WTC11 (cell line): Measurements from ENCODE around the gene TESK2. TPM values are rescaled to one million over a fixed set of nuclear protein-coding genes. Genes with fewer than 3 reads are reported as not detected.
"Not testable (repeated sequence)": the region's sequence is repeated elsewhere in the genome, so short reads cannot be mapped to it uniquely, and the experiment has no call there.

Experiments used
- ATAC-seq: fragments of 200-7000 bp; cut with Tn5 transposase; 2 replicates; pipeline ENCODE4 v1.10.0; 2021; ENCODE audit warnings: mild to moderate bottlenecking, moderate library complexity
- CTCF ChIA-PET: fragments of 300-600 bp; sonication (Branson Sonifier 250); formaldehyde crosslinking; loops from one replicate; lab custom pipeline; 2021; ENCODE audit warnings: antibody characterized with exemption; lab: Charles Lee
- POLR2A ChIA-PET: fragments of 350-600 bp; sonication (Branson Sonifier 250); formaldehyde crosslinking; loops from one replicate; lab custom pipeline; 2021; ENCODE audit warnings: antibody characterized with exemption; lab: Charles Lee
- DNase-seq: peaks from one replicate; pipeline ENCODE4 v3.0.0; 2021; ENCODE audit warnings: low spot score
- H3K27ac Mint-ChIP-seq: 2 replicates; pipeline ENCODE4 v1.8.0; 2021; ENCODE audit warnings: mixed read lengths
- H3K27me3 Mint-ChIP-seq: 2 replicates; pipeline ENCODE4 v1.8.0; 2021; ENCODE audit warnings: low read depth, mild to moderate bottlenecking, moderate library complexity, mixed read lengths
- H3K36me3 Mint-ChIP-seq: 2 replicates; pipeline ENCODE4 v1.8.0; 2021; ENCODE audit warnings: mixed read lengths
- H3K4me1 Mint-ChIP-seq: 2 replicates; pipeline ENCODE4 v1.8.0; 2022; ENCODE audit warnings: mixed read lengths
- H3K4me3 Mint-ChIP-seq: 2 replicates; pipeline ENCODE4 v1.8.0; 2021; ENCODE audit warnings: mild to moderate bottlenecking, moderate library complexity, mixed read lengths
- H3K9me3 Mint-ChIP-seq: 2 replicates; pipeline ENCODE4 v1.8.0; 2021; ENCODE audit warnings: mixed read lengths
- EMX1 ChIP-seq: fragments of 250-450 bp; sonication (Bioruptor Pico); IDR thresholded peaks from 2 replicates; pipeline ENCODE4 v1.8.0; 2021; ENCODE audit warnings: mild to moderate bottlenecking
- ETV6 ChIP-seq: sonication (generic); formaldehyde crosslinking; IDR thresholded peaks from 2 replicates; pipeline ENCODE4 v1.8.1; 2022; ENCODE audit warnings: mild to moderate bottlenecking, missing genetic modification reagents
- FOXJ3 ChIP-seq: sonication (generic); formaldehyde crosslinking; IDR thresholded peaks from 2 replicates; pipeline ENCODE4 v1.9.0; 2021; ENCODE audit warnings: missing genetic modification reagents, mild to moderate bottlenecking, borderline replicate concordance
- JUN ChIP-seq: sonication (generic); formaldehyde crosslinking; IDR thresholded peaks from 2 replicates; pipeline ENCODE4 v1.8.0; 2023; ENCODE audit warnings: mild to moderate bottlenecking, missing genetic modification reagents
- MXD4 ChIP-seq: fragments of 250-450 bp; sonication (Bioruptor Pico); IDR thresholded peaks from 2 replicates; pipeline ENCODE4 v1.8.0; 2021; ENCODE audit warnings: mild to moderate bottlenecking, moderate library complexity, borderline replicate concordance
- MYBL2 ChIP-seq: sonication (generic); formaldehyde crosslinking; IDR thresholded peaks from 2 replicates; pipeline ENCODE4 v1.8.1; 2023; ENCODE audit warnings: mild to moderate bottlenecking, moderate library complexity, missing genetic modification reagents
- NR1H2 ChIP-seq: sonication (generic); formaldehyde crosslinking; IDR thresholded peaks from 2 replicates; pipeline ENCODE4 v1.9.0; 2021; ENCODE audit warnings: mild to moderate bottlenecking, moderate library complexity, missing genetic modification reagents
- SOX15 ChIP-seq: fragments of 250-450 bp; sonication (Bioruptor Pico); IDR thresholded peaks from 2 replicates; pipeline ENCODE4 v1.9.0; 2021; ENCODE audit warnings: mild to moderate bottlenecking
- ZNF138 ChIP-seq: sonication (generic); formaldehyde crosslinking; conservative IDR thresholded peaks from 2 replicates; pipeline ENCODE4 v1.8.1; 2022; ENCODE audit warnings: mild to moderate bottlenecking, moderate library complexity, missing genetic modification reagents
- ZNF263 ChIP-seq: sonication (generic); formaldehyde crosslinking; IDR thresholded peaks from 2 replicates; pipeline ENCODE4 v1.8.1; 2022; ENCODE audit warnings: low read depth, mild to moderate bottlenecking, moderate library complexity, missing genetic modification reagents
- ZNF416 ChIP-seq: fragments of 250-450 bp; sonication (Bioruptor Pico); IDR thresholded peaks from 2 replicates; pipeline ENCODE4 v1.9.0; 2021; ENCODE audit warnings: mild to moderate bottlenecking, inconsistent platforms
- total RNA-seq: library from RNA; stranded (reverse); gene quantifications from 3 replicates; pipeline ENCODE4 v1.2.3, GENCODE V29; 2021
- TF ChIP-seq, protein P1 (sequence below): sonication (generic); formaldehyde crosslinking; IDR thresholded peaks from 2 replicates; pipeline ENCODE4 v1.8.0; 2022; ENCODE audit warnings: missing genetic modification reagents
- TF ChIP-seq, protein P2 (sequence below): sonication (generic); formaldehyde crosslinking; IDR thresholded peaks from 2 replicates; pipeline ENCODE4 v1.8.0; 2022; ENCODE audit warnings: mild to moderate bottlenecking, missing genetic modification reagents
- TF ChIP-seq, protein P3 (sequence below): sonication (generic); formaldehyde crosslinking; conservative IDR thresholded peaks from 2 replicates; pipeline ENCODE4 v1.8.1; 2022; ENCODE audit warnings: mild to moderate bottlenecking, missing genetic modification reagents
- TF ChIP-seq, protein P4 (sequence below): sonication (generic); formaldehyde crosslinking; IDR thresholded peaks from 2 replicates; pipeline ENCODE4 v1.8.1; 2022; ENCODE audit warnings: low read depth, mild to moderate bottlenecking, moderate library complexity, missing genetic modification reagents, borderline replicate concordance
- TF ChIP-seq, protein P5 (sequence below): sonication (generic); formaldehyde crosslinking; IDR thresholded peaks from 2 replicates; pipeline ENCODE4 v1.8.1; 2023; ENCODE audit warnings: mild to moderate bottlenecking, missing genetic modification reagents
- TF ChIP-seq, protein P6 (sequence below): sonication (generic); formaldehyde crosslinking; IDR thresholded peaks from 2 replicates; pipeline ENCODE4 v1.8.0; 2023; ENCODE audit warnings: missing genetic modification reagents

TESK2 gene
- total RNA-seq, 1 experiment from 2014 or later = 13.3 TPM

DNA sequence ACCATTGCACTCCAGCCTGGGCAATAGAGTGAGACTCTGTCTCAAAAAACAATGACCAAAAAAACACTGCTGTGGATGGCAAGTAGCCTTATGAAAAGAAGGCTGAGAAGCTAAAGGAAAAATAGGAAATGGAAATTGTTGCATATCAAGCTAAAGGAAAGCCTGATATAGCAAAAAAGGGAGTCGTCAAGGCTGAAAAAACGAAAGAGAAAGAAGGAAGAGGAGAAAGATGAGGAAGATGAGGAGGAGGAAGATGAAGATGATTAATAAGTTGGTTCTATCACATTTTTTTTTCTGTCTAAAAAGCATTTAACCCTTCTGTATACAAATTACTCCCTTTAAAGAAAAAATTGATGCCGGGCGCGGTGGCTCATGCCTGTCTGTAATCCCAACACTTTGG is 40.9 kb upstream of the TESK2 start:
- Mint-ChIP-seq H3K4me1 (peaks cover 16% of the 10 kb centered on the region), H3K9me3 (no peaks in the 10 kb centered on the region), H3K27ac (no peak overlapping the region), H3K27me3 (no peaks in the 10 kb centered on the region; the same call in 1 of the 2 replicates), H3K36me3 (no peaks in the 10 kb centered on the region), H3K4me3 (no peak overlapping the region)
- CTCF ChIA-PET = no interaction called here
- no peak for DNase-seq
- TF ChIP-seq ZNF416 (CRISPR knock-in tag) (no peak), ZNF263 (CRISPR knock-in tag) (no peak)
- TF ChIP-seq, protein P1, sequence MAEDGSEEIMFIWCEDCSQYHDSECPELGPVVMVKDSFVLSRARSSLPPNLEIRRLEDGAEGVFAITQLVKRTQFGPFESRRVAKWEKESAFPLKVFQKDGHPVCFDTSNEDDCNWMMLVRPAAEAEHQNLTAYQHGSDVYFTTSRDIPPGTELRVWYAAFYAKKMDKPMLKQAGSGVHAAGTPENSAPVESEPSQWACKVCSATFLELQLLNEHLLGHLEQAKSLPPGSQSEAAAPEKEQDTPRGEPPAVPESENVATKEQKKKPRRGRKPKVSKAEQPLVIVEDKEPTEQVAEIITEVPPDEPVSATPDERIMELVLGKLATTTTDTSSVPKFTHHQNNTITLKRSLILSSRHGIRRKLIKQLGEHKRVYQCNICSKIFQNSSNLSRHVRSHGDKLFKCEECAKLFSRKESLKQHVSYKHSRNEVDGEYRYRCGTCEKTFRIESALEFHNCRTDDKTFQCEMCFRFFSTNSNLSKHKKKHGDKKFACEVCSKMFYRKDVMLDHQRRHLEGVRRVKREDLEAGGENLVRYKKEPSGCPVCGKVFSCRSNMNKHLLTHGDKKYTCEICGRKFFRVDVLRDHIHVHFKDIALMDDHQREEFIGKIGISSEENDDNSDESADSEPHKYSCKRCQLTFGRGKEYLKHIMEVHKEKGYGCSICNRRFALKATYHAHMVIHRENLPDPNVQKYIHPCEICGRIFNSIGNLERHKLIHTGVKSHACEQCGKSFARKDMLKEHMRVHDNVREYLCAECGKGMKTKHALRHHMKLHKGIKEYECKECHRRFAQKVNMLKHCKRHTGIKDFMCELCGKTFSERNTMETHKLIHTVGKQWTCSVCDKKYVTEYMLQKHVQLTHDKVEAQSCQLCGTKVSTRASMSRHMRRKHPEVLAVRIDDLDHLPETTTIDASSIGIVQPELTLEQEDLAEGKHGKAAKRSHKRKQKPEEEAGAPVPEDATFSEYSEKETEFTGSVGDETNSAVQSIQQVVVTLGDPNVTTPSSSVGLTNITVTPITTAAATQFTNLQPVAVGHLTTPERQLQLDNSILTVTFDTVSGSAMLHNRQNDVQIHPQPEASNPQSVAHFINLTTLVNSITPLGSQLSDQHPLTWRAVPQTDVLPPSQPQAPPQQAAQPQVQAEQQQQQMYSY (CRISPR knock-in tag) = no peak
- TF ChIP-seq, protein P2, sequence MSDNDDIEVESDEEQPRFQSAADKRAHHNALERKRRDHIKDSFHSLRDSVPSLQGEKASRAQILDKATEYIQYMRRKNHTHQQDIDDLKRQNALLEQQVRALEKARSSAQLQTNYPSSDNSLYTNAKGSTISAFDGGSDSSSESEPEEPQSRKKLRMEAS = no peak
- TF ChIP-seq, protein P3, sequence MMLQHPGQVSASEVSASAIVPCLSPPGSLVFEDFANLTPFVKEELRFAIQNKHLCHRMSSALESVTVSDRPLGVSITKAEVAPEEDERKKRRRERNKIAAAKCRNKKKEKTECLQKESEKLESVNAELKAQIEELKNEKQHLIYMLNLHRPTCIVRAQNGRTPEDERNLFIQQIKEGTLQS (CRISPR knock-in tag) = no peak
- TF ChIP-seq, all 79 proteins: peak for 0
- ATAC-seq = no peak
- POLR2A ChIA-PET = no interaction called here

DNA sequence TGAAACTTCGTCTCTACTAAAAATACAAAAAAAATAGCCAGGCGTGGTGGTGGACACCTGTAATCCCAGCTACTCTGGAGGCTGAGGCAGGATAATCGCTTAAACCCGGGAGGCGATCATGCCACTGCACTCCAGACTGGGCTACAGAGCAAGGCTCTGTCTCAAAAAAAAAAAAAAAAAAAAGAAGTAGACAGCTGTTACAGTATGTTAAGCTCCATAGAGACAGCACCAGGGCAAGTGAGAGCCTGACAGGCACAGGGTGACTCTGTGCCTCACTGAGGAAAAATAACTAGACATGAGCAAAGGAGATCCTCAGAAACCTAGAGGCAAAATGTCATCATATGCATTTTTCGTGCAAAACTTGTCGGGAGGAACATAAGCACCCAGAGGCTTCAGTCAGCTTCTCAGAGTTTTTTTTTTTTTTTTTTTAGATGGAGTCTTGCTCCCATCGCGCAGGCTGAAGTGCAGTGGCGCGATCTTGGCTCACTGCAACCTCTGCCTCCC is 39.7 kb upstream of the TESK2 start:
- no peaks in the 10 kb centered on the region for H3K9me3 Mint-ChIP-seq
- no peak overlapping the region for H3K27ac Mint-ChIP-seq
- no peak overlapping the region for H3K4me3 Mint-ChIP-seq
- H3K27me3 Mint-ChIP-seq = no peaks in the 10 kb centered on the region; the same call in 1 of the 2 replicates
- ChIA-PET POLR2A (no interaction called here), CTCF (interaction anchor here (0.6 kb wide), 1 partner anchor 53 kb away, joined by 3 read pairs; no protein-coding TSS in a partner anchor)
- ATAC-seq (no peak), DNase-seq (no peak)
- H3K4me1 Mint-ChIP-seq = peaks cover 13% of the 10 kb centered on the region
- TF ChIP-seq, protein P4, sequence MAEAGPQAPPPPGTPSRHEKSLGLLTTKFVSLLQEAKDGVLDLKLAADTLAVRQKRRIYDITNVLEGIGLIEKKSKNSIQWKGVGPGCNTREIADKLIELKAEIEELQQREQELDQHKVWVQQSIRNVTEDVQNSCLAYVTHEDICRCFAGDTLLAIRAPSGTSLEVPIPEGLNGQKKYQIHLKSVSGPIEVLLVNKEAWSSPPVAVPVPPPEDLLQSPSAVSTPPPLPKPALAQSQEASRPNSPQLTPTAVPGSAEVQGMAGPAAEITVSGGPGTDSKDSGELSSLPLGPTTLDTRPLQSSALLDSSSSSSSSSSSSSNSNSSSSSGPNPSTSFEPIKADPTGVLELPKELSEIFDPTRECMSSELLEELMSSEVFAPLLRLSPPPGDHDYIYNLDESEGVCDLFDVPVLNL (CRISPR knock-in tag) = no peak
- TF ChIP-seq ZNF263 (CRISPR knock-in tag) (no peak), FOXJ3 (CRISPR knock-in tag) (no peak)
- no peaks in the 10 kb centered on the region for H3K36me3 Mint-ChIP-seq

DNA sequence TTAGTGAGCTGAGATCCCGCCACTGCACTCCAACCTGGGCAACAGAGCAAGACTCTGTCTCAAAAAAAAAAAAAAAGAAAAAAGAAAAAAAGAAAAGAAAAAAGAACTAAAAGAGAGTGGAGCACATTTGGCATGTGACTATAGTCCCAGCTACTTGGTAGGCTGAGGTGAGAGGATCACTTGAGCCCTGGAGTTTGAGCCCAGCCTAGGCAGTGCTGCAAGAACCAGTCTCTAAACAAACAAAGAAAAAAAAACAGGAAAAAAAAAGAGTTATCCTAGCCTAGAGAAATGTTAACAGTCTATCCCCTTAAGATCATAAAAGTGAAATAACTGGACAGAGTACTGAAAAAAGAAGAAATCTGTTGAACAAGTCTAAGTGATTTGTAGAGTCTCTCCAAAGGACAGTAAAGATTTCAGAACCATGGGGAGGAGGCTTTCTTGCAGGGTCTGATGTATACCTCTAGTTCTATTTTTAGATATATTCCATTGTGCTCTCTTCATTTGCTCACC is 35.2 kb upstream of the TESK2 start:
- no peak for ATAC-seq
- CTCF ChIA-PET = no interaction called here

DNA sequence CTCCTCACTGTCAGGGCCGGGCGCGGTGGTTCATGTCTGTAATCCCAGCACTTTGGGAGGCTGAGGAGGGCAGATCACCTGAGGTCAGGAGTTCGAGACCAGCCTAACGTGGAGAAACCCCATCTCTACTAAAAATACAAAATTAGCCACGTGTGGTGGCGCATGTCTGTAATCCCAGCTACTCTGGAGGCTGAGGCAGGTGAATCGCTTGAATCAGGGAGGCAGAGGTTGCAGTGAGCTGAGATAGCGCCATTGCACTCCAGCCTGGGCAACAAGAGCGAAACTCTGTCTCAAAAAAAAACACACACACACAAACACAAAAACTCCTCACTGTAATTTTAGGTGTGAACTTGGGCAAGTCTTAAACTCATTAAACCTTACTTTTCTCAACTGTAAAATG is 33.0 kb upstream of the TESK2 start:
- H3K4me3 Mint-ChIP-seq, H3K36me3 Mint-ChIP-seq, CTCF ChIA-PET: not testable (repeated sequence)

More for the DNA sequence above, 35.2 kb upstream of the TESK2 start:
- no peaks in the 10 kb centered on the region for H3K9me3 Mint-ChIP-seq
- H3K36me3 Mint-ChIP-seq = no peaks in the 10 kb centered on the region
- POLR2A ChIA-PET = interaction anchor here (0.9 kb wide), 1 partner anchor 19 kb away, joined by 3 read pairs; no protein-coding TSS in a partner anchor
- peaks cover 36% of the 10 kb centered on the region for H3K4me1 Mint-ChIP-seq
- TF ChIP-seq, protein P2 = no peak
- TF ChIP-seq MYBL2 (CRISPR knock-in tag) (no peak), ETV6 (CRISPR knock-in tag) (no peak), NR1H2 (CRISPR knock-in tag) (no peak), EMX1 (CRISPR knock-in tag) (no peak), ZNF138 (CRISPR knock-in tag) (no peak), SOX15 (CRISPR knock-in tag) (no peak), JUN (no peak), MXD4 (no peak)
- TF ChIP-seq, protein P5, sequence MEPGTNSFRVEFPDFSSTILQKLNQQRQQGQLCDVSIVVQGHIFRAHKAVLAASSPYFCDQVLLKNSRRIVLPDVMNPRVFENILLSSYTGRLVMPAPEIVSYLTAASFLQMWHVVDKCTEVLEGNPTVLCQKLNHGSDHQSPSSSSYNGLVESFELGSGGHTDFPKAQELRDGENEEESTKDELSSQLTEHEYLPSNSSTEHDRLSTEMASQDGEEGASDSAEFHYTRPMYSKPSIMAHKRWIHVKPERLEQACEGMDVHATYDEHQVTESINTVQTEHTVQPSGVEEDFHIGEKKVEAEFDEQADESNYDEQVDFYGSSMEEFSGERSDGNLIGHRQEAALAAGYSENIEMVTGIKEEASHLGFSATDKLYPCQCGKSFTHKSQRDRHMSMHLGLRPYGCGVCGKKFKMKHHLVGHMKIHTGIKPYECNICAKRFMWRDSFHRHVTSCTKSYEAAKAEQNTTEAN = no peak
- TF ChIP-seq, protein P6, sequence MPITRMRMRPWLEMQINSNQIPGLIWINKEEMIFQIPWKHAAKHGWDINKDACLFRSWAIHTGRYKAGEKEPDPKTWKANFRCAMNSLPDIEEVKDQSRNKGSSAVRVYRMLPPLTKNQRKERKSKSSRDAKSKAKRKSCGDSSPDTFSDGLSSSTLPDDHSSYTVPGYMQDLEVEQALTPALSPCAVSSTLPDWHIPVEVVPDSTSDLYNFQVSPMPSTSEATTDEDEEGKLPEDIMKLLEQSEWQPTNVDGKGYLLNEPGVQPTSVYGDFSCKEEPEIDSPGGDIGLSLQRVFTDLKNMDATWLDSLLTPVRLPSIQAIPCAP (CRISPR knock-in tag) = no peak
- no peak overlapping the region for H3K4me3 Mint-ChIP-seq
- H3K27me3 Mint-ChIP-seq = no peaks in the 10 kb centered on the region
- DNase-seq = no peak
- no peak overlapping the region; the same call in 1 of the 2 replicates for H3K27ac Mint-ChIP-seq

DNA sequence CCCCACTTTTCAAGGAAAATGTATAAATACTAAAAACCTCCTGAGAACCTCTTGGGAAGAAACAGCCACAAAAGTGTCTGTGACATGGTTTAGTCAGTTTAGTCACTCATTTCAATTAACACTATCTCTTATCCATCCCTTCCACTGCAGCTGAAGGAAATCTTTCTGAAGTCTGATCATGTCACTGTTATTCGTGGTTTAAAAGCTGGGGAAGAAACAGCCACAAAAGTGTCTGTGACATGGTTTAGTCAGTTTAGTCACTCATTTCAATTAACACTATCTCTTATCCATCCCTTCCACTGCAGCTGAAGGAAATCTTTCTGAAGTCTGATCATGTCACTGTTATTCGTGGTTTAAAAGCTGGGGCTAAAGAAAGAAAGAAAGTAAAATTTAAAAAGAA is 32.6 kb upstream of the TESK2 start:
- Mint-ChIP-seq H3K27ac (peak overlapping the region; percentile 100; the same call in 1 of the 2 replicates), H3K36me3 (peaks cover 12% of the 10 kb centered on the region), H3K4me1 (peaks cover 46% of the 10 kb centered on the region)
- CTCF ChIA-PET = interaction anchor here (2.0 kb wide), 1 partner anchor 46 kb away, joined by 6 read pairs; no protein-coding TSS in a partner anchor
- ATAC-seq, H3K27me3 Mint-ChIP-seq, DNase-seq, H3K4me3 Mint-ChIP-seq, H3K9me3 Mint-ChIP-seq, POLR2A ChIA-PET: not testable (repeated sequence)

More for the DNA sequence above, 33.0 kb upstream of the TESK2 start:
- H3K27ac Mint-ChIP-seq, ATAC-seq, POLR2A ChIA-PET, H3K27me3 Mint-ChIP-seq, DNase-seq, H3K9me3 Mint-ChIP-seq: not testable (repeated sequence)
- peaks cover 45% of the 10 kb centered on the region for H3K4me1 Mint-ChIP-seq
